H7 (cell line): ENCODE data around the gene IFNL3. TPM values are rescaled to one million over a fixed set of nuclear protein-coding genes. Genes with fewer than 3 reads are reported as not detected.

Experiments
- DNase-seq: peaks from one replicate; pipeline ENCODE4 v3.0.0; 2012
- H3K27me3 ChIP-seq: 2 replicates; pipeline ENCODE4 v1.6.0; 2011; ENCODE audit warnings: mild to moderate bottlenecking, low read length; ENCODE audit not compliant: control insufficient read depth, insufficient read depth
- H3K36me3 ChIP-seq: replicated peaks from 2 replicates; pipeline ENCODE4 v1.5.1; 2011; ENCODE audit warnings: low read length; ENCODE audit not compliant: control insufficient read depth, insufficient read depth
- H3K4me3 ChIP-seq: 2 replicates; pipeline ENCODE4 v1.5.1; 2011; ENCODE audit warnings: low read depth, mild to moderate bottlenecking, control low read depth, low read length, moderate library complexity; ENCODE audit not compliant: insufficient read depth
- total RNA-seq: library from RNA; depleted of rRNA; stranded (reverse); fragments of >200 nt; shearing (Covaris generic); gene quantifications from 2 replicates; pipeline ENCODE4 v1.2.3, GENCODE V29; 2014; rRNA removed

IFNL3 gene
- total RNA-seq, 1 experiment from 2014 or later, result not detected

- H3K36me3 ChIP-seq, result no peaks in the 10 kb centered on the region
- peak within 1 kb of the TSS; percentile 35 for H3K4me3 ChIP-seq
- DNase-seq, result peak; percentile 90
- peaks cover 27% of the 10 kb centered on the region for H3K27me3 ChIP-seq
Measured at GRCh38 chr19:39196860-39197562, 47.8 kb downstream of the IFNL3 start, which contains the start of gene NCCRP1. NCCRP1 (plus strand) TSS chr19:39196964; CDS start chr19:39196983, 19 bp downstream.

- Histone ChIP-seq H3K36me3 (no peaks in the 10 kb centered on the region), H3K4me3 (no peak overlapping the region), H3K27me3 (peaks cover 27% of the 10 kb centered on the region)
- DNase-seq, result peak; percentile 62
Measured at GRCh38 chr19:39196320-39196719, 48.5 kb downstream of the IFNL3 start.

- Histone ChIP-seq H3K36me3 (no peaks in the 10 kb centered on the region), H3K4me3 (no peak overlapping the region)
Measured at GRCh38 chr19:39195755-39196154, 49.1 kb downstream of the IFNL3 start.

GRCh38 chr19:39194832-39195542 is 49.8 kb downstream of the IFNL3 start:
- no peaks in the 10 kb centered on the region for H3K36me3 ChIP-seq
- H3K4me3 ChIP-seq, result no peak overlapping the region
- DNase-seq, result no peak
- peaks cover 27% of the 10 kb centered on the region for H3K27me3 ChIP-seq

More at GRCh38 chr19:39195755-39196154, 49.1 kb downstream of the IFNL3 start:
- H3K27me3 ChIP-seq, result peaks cover 27% of the 10 kb centered on the region
- DNase-seq, result peak; percentile 46

GRCh38 chr19:39193803-39194202 is 51.0 kb downstream of the IFNL3 start:
- no peaks in the 10 kb centered on the region for H3K36me3 ChIP-seq
- peaks cover 27% of the 10 kb centered on the region for H3K27me3 ChIP-seq
- no peak overlapping the region for H3K4me3 ChIP-seq
- DNase-seq, result no peak

Other genes starting within 250 kb of the IFNL3 start
- gene FBXO27, start 212.5 kb downstream of the IFNL3 start, total RNA-seq, result 4.0 and 5.5 TPM in 2 replicates
- gene ACP7, start 160.6 kb downstream of the IFNL3 start, total RNA-seq, result 0.14 TPM in 1 of 2 replicates, not detected in the other
- gene PAK4, start 119.2 kb downstream of the IFNL3 start, total RNA-seq, result 14.0 and 15.6 TPM in 2 replicates
- not detected in 2 replicates for gene NCCRP1, start 48.0 kb downstream of the IFNL3 start, total RNA-seq
- gene SYCN, start 40.7 kb downstream of the IFNL3 start, total RNA-seq, result not detected in 2 replicates
- not detected in 2 replicates for gene IFNL4, start 3.9 kb upstream of the IFNL3 start, total RNA-seq
- gene IFNL2, start 23.4 kb upstream of the IFNL3 start, total RNA-seq, result not detected in 2 replicates
- not detected in 2 replicates for gene IFNL1, start 51.4 kb upstream of the IFNL3 start, total RNA-seq
- gene LRFN1, start 75.9 kb upstream of the IFNL3 start, total RNA-seq, result 1.9 and 2.4 TPM in 2 replicates
- 0.63 TPM in 1 of 2 replicates, not detected in the other for gene GMFG, start 91.0 kb upstream of the IFNL3 start, total RNA-seq
- 113 and 122 TPM in 2 replicates for gene SAMD4B, start 97.4 kb upstream of the IFNL3 start, total RNA-seq
- gene PAF1, start 146.1 kb upstream of the IFNL3 start, total RNA-seq, result 20.7 and 21.6 TPM in 2 replicates
- 38.2 and 41.6 TPM in 2 replicates for gene MED29, start 146.4 kb upstream of the IFNL3 start, total RNA-seq
- 2.2 and 6.4 TPM in 2 replicates for gene ZFP36, start 161.8 kb upstream of the IFNL3 start, total RNA-seq
- gene PLEKHG2, start 167.7 kb upstream of the IFNL3 start, total RNA-seq, result 34.2 and 90.9 TPM in 2 replicates
- 42.4 and 55.8 TPM in 2 replicates for gene RPS16, start 190.9 kb upstream of the IFNL3 start, total RNA-seq
- 82.1 and 86.8 TPM in 2 replicates for gene SUPT5H, start 200.6 kb upstream of the IFNL3 start, total RNA-seq
- 134 and 161 TPM in 2 replicates for gene TIMM50, start 235.8 kb upstream of the IFNL3 start, total RNA-seq